Measurements from ENCODE around the gene MLX. TPM values are rescaled to one million over a fixed set of nuclear protein-coding genes. Genes with fewer than 3 reads are reported as not detected.
A peak's percentile ranks its signal among the peaks of the same experiment; 100 is the strongest.

The MLX gene
- total RNA-seq, 1 experiment from 2014 or later, result 25.8 TPM

DNA sequence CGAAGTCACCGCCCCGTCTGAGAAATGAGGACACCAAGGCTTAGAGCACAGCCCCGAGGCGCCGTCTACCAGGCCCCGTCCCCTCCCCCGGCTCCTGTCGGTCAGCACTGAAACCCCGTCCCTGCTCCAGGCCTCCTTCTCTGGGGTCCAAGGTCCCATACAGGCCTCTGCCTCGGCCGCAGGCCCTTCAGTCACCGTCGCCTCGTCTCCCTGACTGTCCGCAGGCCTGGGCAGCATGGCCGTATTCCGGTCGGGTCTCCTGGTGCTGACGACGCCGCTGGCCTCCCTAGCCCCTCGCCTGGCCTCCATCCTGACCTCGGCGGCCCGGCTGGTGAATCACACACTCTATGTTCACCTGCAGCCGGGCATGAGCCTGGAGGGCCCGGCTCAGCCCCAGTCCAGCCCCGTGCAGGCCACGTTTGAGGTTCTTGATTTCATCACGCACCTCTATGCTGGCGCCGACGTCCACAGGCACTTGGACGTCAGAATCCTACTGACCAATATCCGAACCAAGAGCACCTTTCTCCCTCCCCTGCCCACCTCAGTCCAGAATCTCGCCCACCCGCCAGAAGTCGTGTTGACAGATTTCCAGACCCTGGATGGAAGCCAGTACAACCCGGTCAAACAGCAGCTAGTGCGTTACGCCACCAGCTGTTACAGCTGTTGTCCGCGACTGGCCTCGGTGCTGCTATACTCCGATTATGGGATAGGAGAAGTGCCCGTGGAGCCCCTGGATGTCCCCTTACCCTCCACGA is 4.3 kb upstream of the MLX start:
- Histone ChIP-seq H3K4me3 (ENCODE audit: low read length) (peak overlapping the region; percentile 83), H3K36me3 (ENCODE audit: low read depth, low read length) (peaks cover 6% of the 10 kb centered on the region; the same call in 1 of the 2 replicates), H2AFZ (ENCODE audit: low read length) (peak overlapping the region; percentile 93), H3F3A (ENCODE audit: low read length, unreplicated experiment) (no peaks in the 10 kb centered on the region), H3K4me1 (ENCODE audit: insufficient read depth, low read length) (peaks cover 21% of the 10 kb centered on the region), H3K4me2 (ENCODE audit: low read length) (peak overlapping the region; percentile 99), H3K9ac (ENCODE audit: low read length) (peak overlapping the region; percentile 95), H3K27me3 (ENCODE audit: low read length) (no peaks in the 10 kb centered on the region), H3K27ac (ENCODE audit: low read length) (peak overlapping the region; percentile 76), H3K9me2 (replicated peaks; ENCODE audit: low read length) (no peaks in the 10 kb centered on the region), H4K20me1 (ENCODE audit: low read length) (no peaks in the 10 kb centered on the region), H3K9me3 (ENCODE audit: low read length) (no peaks in the 10 kb centered on the region), H3K79me2 (ENCODE audit: low read length) (peaks cover 37% of the 10 kb centered on the region)
- ATAC-seq (peak; percentile 18), DNase-seq (no peak)
- TF ChIP-seq EZH2 (IDR thresholded peaks at IDR 0.05; ENCODE audit: low read length, unreplicated experiment) (no peak), CTCF (conservative IDR thresholded peaks at IDR 0.05; ENCODE audit: low read depth, low read length) (no peak), EZH2phosphoT487 (IDR thresholded peaks at IDR 0.05; ENCODE audit: borderline replicate concordance, low read length) (no peak)
- POLR2A ChIA-PET (ENCODE audit: unreplicated experiment), result no interaction called here
- CTCF ChIA-PET, result no interaction called here
- BruUV-seq (replicated peaks), result TSS peak; percentile 59
- intact Hi-C loops (cut with micrococcal nuclease), result no loop called here

DNA sequence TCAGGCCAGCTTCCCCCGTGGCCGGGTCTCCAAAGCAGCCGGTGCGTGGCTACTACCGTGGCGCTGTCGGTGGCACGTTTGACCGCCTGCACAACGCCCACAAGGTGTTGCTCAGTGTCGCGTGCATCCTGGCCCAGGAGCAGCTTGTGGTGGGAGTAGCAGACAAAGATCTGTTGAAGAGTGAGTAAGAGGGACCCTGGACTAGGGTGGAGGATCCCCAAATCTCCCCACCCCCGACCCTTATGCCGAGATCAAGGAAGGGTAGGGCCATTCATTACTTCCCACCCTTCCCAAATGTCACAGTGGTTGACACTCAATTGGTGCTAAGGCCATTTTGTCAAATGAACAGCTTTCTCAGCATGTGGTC is 3.8 kb upstream of the MLX start:
- intact Hi-C loops (cut with micrococcal nuclease), result no loop called here
- Histone ChIP-seq H3K36me3 (ENCODE audit: low read depth, low read length) (peaks cover 6% of the 10 kb centered on the region; the same call in 1 of the 2 replicates), H3K9me3 (ENCODE audit: low read length) (no peaks in the 10 kb centered on the region), H3K4me2 (ENCODE audit: low read length) (peak overlapping the region; percentile 99), H2AFZ (ENCODE audit: low read length) (no peak overlapping the region), H3K4me3 (ENCODE audit: low read length) (peak overlapping the region; percentile 83), H4K20me1 (ENCODE audit: low read length) (no peaks in the 10 kb centered on the region), H3K27ac (ENCODE audit: low read length) (peak overlapping the region; percentile 76), H3K4me1 (ENCODE audit: insufficient read depth, low read length) (peaks cover 25% of the 10 kb centered on the region), H3K9ac (ENCODE audit: low read length) (peak overlapping the region; percentile 95), H3K79me2 (ENCODE audit: low read length) (peaks cover 42% of the 10 kb centered on the region), H3K9me2 (replicated peaks; ENCODE audit: low read length) (no peaks in the 10 kb centered on the region), H3F3A (ENCODE audit: low read length, unreplicated experiment) (no peaks in the 10 kb centered on the region), H3K27me3 (ENCODE audit: low read length) (no peaks in the 10 kb centered on the region)
- POLR2A ChIA-PET (ENCODE audit: unreplicated experiment), result no interaction called here
- DNase-seq, result no peak
- ATAC-seq, result no peak
- BruUV-seq (replicated peaks), result no TSS peak
- CTCF ChIA-PET, result no interaction called here
- TF ChIP-seq EZH2 (IDR thresholded peaks at IDR 0.05; ENCODE audit: low read length, unreplicated experiment) (no peak), EZH2phosphoT487 (IDR thresholded peaks at IDR 0.05; ENCODE audit: borderline replicate concordance, low read length) (no peak), CTCF (conservative IDR thresholded peaks at IDR 0.05; ENCODE audit: low read depth, low read length) (no peak)

- Histone ChIP-seq H2AFZ (ENCODE audit: low read length) (no peak overlapping the region), H3K36me3 (ENCODE audit: low read depth, low read length) (peaks cover 6% of the 10 kb centered on the region; the same call in 1 of the 2 replicates), H3K4me1 (ENCODE audit: insufficient read depth, low read length) (peaks cover 25% of the 10 kb centered on the region), H3K9me3 (ENCODE audit: low read length) (no peaks in the 10 kb centered on the region), H3K27me3 (ENCODE audit: low read length) (no peaks in the 10 kb centered on the region), H3K4me3 (ENCODE audit: low read length) (peak overlapping the region; percentile 83), H4K20me1 (ENCODE audit: low read length) (no peaks in the 10 kb centered on the region), H3F3A (ENCODE audit: low read length, unreplicated experiment) (no peaks in the 10 kb centered on the region), H3K79me2 (ENCODE audit: low read length) (peaks cover 45% of the 10 kb centered on the region), H3K9ac (ENCODE audit: low read length) (peak overlapping the region; percentile 95), H3K27ac (ENCODE audit: low read length) (peak overlapping the region; percentile 76), H3K9me2 (replicated peaks; ENCODE audit: low read length) (no peaks in the 10 kb centered on the region), H3K4me2 (ENCODE audit: low read length) (peak overlapping the region; percentile 99)
- TF ChIP-seq CTCF (conservative IDR thresholded peaks at IDR 0.05; ENCODE audit: low read depth, low read length) (no peak), EZH2 (IDR thresholded peaks at IDR 0.05; ENCODE audit: low read length, unreplicated experiment) (no peak), EZH2phosphoT487 (IDR thresholded peaks at IDR 0.05; ENCODE audit: borderline replicate concordance, low read length) (no peak)
- DNase-seq (peak; percentile 61), ATAC-seq (0 out of 2 replicates have a peak, but pooled peaks have one; percentile 5)
- no TSS peak for BruUV-seq (replicated peaks)
- intact Hi-C loops (cut with micrococcal nuclease), result no loop called here
- ChIA-PET CTCF (no interaction called here), POLR2A (ENCODE audit: unreplicated experiment) (no interaction called here)
Measured at GRCh38 chr17:42563543-42563942, 3.4 kb upstream of the MLX start.

All from PC-3 (cell line).